ENCODE data around the gene SLC25A26. TPM values are rescaled to one million over a fixed set of nuclear protein-coding genes. Genes with fewer than 3 reads are reported as not detected.

SLC25A26 gene
- total RNA-seq, 2 donors from 2014 or later, result 20.7 to 22.8 TPM

GRCh38 chr3:66320390-66320789 lies 99.6 kb downstream of the SLC25A26 start:
- Histone ChIP-seq H3K9me3 (ENCODE audit: control insufficient read depth, low read length) (peaks cover 4% of the 10 kb centered on the region), H3K27ac (ENCODE audit: low read depth, low read length) (no peak overlapping the region), H3K4me3 (ENCODE audit: low read length) (no peak overlapping the region), H3K9ac (ENCODE audit: extremely low read depth, low read length, poor library complexity, severe bottlenecking) (no peak overlapping the region), H3K36me3 (ENCODE audit: control insufficient read depth, insufficient read depth, low read length) (no peaks in the 10 kb centered on the region), H3K27me3 (ENCODE audit: control insufficient read depth, insufficient read depth, low read length, poor library complexity, severe bottlenecking) (no peaks in the 10 kb centered on the region), H3K4me1 (ENCODE audit: control insufficient read depth, insufficient read depth, low read length) (no peaks in the 10 kb centered on the region)
- Mint-ChIP-seq H3K4me1 (peaks cover 12% of the 10 kb centered on the region), H3K9me3 (no peaks in the 10 kb centered on the region), H3K27ac (no peak overlapping the region), H3K36me3 (ENCODE audit: low read depth) (no peaks in the 10 kb centered on the region), H3K27me3 (ENCODE audit: insufficient read depth) (no peaks in the 10 kb centered on the region), H3K4me3 (no peak overlapping the region)
- no peak for TF ChIP-seq CTCF (conservative IDR thresholded peaks at IDR 0.05)
- no peak for DNase-seq
- 83% methylated on average over 1 of the region's 1 CpG; no CpG with 5 or more reads in 1 of the 2 experiments for WGBS, 2 experiments (ENCODE audit: insufficient coverage in 1 of 2, insufficient read length in 1 of 2)

GRCh38 chr3:66322436-66322835 lies 101.6 kb downstream of the SLC25A26 start:
- no peak for TF ChIP-seq CTCF (conservative IDR thresholded peaks at IDR 0.05)
- Histone ChIP-seq H3K9ac (ENCODE audit: extremely low read depth, low read length, poor library complexity, severe bottlenecking) (no peak overlapping the region), H3K4me1 (ENCODE audit: control insufficient read depth, insufficient read depth, low read length) (no peaks in the 10 kb centered on the region), H3K9me3 (ENCODE audit: control insufficient read depth, low read length) (peaks cover 4% of the 10 kb centered on the region), H3K27ac (ENCODE audit: low read depth, low read length) (no peak overlapping the region), H3K27me3 (ENCODE audit: control insufficient read depth, insufficient read depth, low read length, poor library complexity, severe bottlenecking) (no peaks in the 10 kb centered on the region), H3K4me3 (ENCODE audit: low read length) (no peak overlapping the region), H3K36me3 (ENCODE audit: control insufficient read depth, insufficient read depth, low read length) (no peaks in the 10 kb centered on the region)
- Mint-ChIP-seq H3K4me1 (peaks cover 12% of the 10 kb centered on the region), H3K4me3 (no peak overlapping the region), H3K27ac (no peak overlapping the region), H3K36me3 (ENCODE audit: low read depth) (no peaks in the 10 kb centered on the region), H3K27me3 (ENCODE audit: insufficient read depth) (no peaks in the 10 kb centered on the region), H3K9me3 (no peaks in the 10 kb centered on the region)
- no peak for DNase-seq

DNA sequence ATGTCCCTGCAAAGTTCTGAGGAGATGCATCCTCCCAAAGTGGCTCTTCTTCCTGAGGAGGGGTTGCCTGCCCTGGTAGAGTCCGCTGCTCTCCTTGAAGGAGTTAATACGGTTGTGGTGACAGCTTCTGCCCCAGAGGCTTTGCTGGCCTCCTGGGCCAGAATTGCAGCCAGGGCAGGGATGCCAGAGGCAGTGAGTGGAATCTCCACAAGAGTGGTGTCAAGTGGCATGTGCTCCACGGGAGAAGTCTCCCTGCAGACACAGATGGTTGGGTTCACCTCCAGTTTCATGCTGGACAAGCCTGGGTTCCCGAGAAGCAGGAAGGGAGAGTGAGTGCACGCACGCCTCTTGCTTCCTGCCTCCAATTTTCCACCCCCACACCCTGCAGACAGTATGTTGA lies 105.5 kb downstream of the SLC25A26 start:
- no peak for TF ChIP-seq CTCF (conservative IDR thresholded peaks at IDR 0.05)
- H3K9me3 Mint-ChIP-seq, result no peaks in the 10 kb centered on the region
- no peak overlapping the region for H3K4me3 ChIP-seq (ENCODE audit: low read length)
- no peak overlapping the region for H3K27ac Mint-ChIP-seq
- no peak overlapping the region for H3K9ac ChIP-seq (ENCODE audit: extremely low read depth, low read length, poor library complexity, severe bottlenecking)
- no peaks in the 10 kb centered on the region for H3K36me3 Mint-ChIP-seq (ENCODE audit: low read depth)
- WGBS, 2 experiments (ENCODE audit: insufficient coverage in 1 of 2, insufficient read length in 1 of 2), result 80 to 94% methylated on average over 2 to 6 of the region's 6 CpGs
- peaks cover 4% of the 10 kb centered on the region for H3K9me3 ChIP-seq (ENCODE audit: control insufficient read depth, low read length)
- H3K27ac ChIP-seq (ENCODE audit: low read depth, low read length), result no peak overlapping the region
- H3K4me3 Mint-ChIP-seq, result no peak overlapping the region
- no peaks in the 10 kb centered on the region for H3K27me3 ChIP-seq (ENCODE audit: control insufficient read depth, insufficient read depth, low read length, poor library complexity, severe bottlenecking)
- no peaks in the 10 kb centered on the region for H3K4me1 ChIP-seq (ENCODE audit: control insufficient read depth, insufficient read depth, low read length)
- no peak for DNase-seq
- H3K4me1 Mint-ChIP-seq, result peaks cover under 1% of the 10 kb centered on the region
- no peaks in the 10 kb centered on the region for H3K36me3 ChIP-seq (ENCODE audit: control insufficient read depth, insufficient read depth, low read length)
- no peaks in the 10 kb centered on the region for H3K27me3 Mint-ChIP-seq (ENCODE audit: insufficient read depth)

Data from endodermal cell (in vitro differentiated cells).